Astrocyte (in vitro differentiated cells and primary cell): ENCODE data around the gene HNRNPL. TPM values are rescaled to one million over a fixed set of nuclear protein-coding genes. Genes with fewer than 3 reads are reported as not detected.
"Not testable (repeated sequence)": the region's sequence is repeated elsewhere in the genome, so short reads cannot be mapped to it uniquely, and the experiment has no call there.

ENCODE experiments used
- DNase-seq: peaks from one replicate; pipeline ENCODE4 v3.0.0-alpha.2; 2010; ENCODE audit warnings: low read depth
- FAIRE-seq: peaks from 2 replicates; lab custom pipeline; 2011; peaks lifted over from hg19 to GRCh38; lab: Jason Lieb, UNC
- H2AFZ ChIP-seq: 2 replicates; pipeline ENCODE4 v1.6.0; 2012; ENCODE audit warnings: low read depth, low read length, inconsistent platforms
- H3K27ac ChIP-seq: 2 replicates; pipeline ENCODE4 v1.5.1; 2011; ENCODE audit warnings: low read depth, low read length, inconsistent platforms
- H3K27me3 ChIP-seq: 2 replicates; pipeline ENCODE4 v1.6.0; 2011; ENCODE audit warnings: low read length, inconsistent platforms; ENCODE audit not compliant: insufficient read depth
- H3K36me3 ChIP-seq: 2 replicates; pipeline ENCODE4 v1.5.1; 2011; ENCODE audit warnings: low read length, inconsistent platforms; ENCODE audit not compliant: insufficient read depth
- H3K4me1 ChIP-seq: 2 replicates; pipeline ENCODE4 v1.5.1; 2011; ENCODE audit warnings: low read length, inconsistent platforms; ENCODE audit not compliant: insufficient read depth
- H3K4me2 ChIP-seq: 2 replicates; pipeline ENCODE4 v1.6.0; 2012; ENCODE audit warnings: low read length, inconsistent platforms
- H3K4me3 ChIP-seq: 2 replicates; pipeline ENCODE4 v1.5.1; 2011; ENCODE audit warnings: low read depth, mild to moderate bottlenecking, low read length, inconsistent platforms; ENCODE audit not compliant: insufficient read depth
- H3K79me2 ChIP-seq: 2 replicates; pipeline ENCODE4 v1.6.0; 2012; ENCODE audit warnings: mild to moderate bottlenecking, low read length, inconsistent platforms; ENCODE audit not compliant: insufficient read depth
- H3K9ac ChIP-seq: 2 replicates; pipeline ENCODE4 v1.6.0; 2012; ENCODE audit warnings: mild to moderate bottlenecking, low read length, inconsistent platforms
- H3K9me3 ChIP-seq: 2 replicates; pipeline ENCODE4 v1.5.1; 2012; ENCODE audit warnings: low read depth, mild to moderate bottlenecking, low read length, inconsistent platforms; ENCODE audit not compliant: insufficient read depth
- H4K20me1 ChIP-seq: 2 replicates; pipeline ENCODE4 v1.6.0; 2012; ENCODE audit warnings: low read length, inconsistent platforms; ENCODE audit not compliant: insufficient read depth
- H3K27ac Mint-ChIP-seq: one replicate; pipeline ENCODE4 v1.8.0; 2021; ENCODE audit warnings: mild to moderate bottlenecking, mixed read lengths; ENCODE audit not compliant: unreplicated experiment
- H3K27me3 Mint-ChIP-seq: one replicate; pipeline ENCODE4 v1.8.0; 2021; ENCODE audit warnings: low read depth, mixed read lengths; ENCODE audit not compliant: unreplicated experiment
- H3K36me3 Mint-ChIP-seq: one replicate; pipeline ENCODE4 v1.8.0; 2021; ENCODE audit warnings: low read depth, mixed read lengths; ENCODE audit not compliant: unreplicated experiment
- H3K4me1 Mint-ChIP-seq: one replicate; pipeline ENCODE4 v1.8.0; 2021; ENCODE audit warnings: low read depth, mixed read lengths; ENCODE audit not compliant: unreplicated experiment
- H3K4me3 Mint-ChIP-seq: one replicate; pipeline ENCODE4 v1.8.0; 2021; ENCODE audit warnings: mild to moderate bottlenecking, moderate library complexity, mixed read lengths; ENCODE audit not compliant: unreplicated experiment
- H3K9me3 Mint-ChIP-seq: one replicate; pipeline ENCODE4 v1.8.0; 2021; ENCODE audit warnings: mild to moderate bottlenecking, mixed read lengths; ENCODE audit not compliant: unreplicated experiment
- CTCF ChIP-seq: IDR thresholded peaks from 2 replicates; pipeline ENCODE4 v1.5.1; 2011; ENCODE audit warnings: low read depth, mild to moderate bottlenecking, inconsistent platforms, low read length, moderate library complexity; ENCODE audit not compliant: insufficient read depth
- EZH2 ChIP-seq: IDR thresholded peaks from 2 replicates; pipeline ENCODE4 v1.6.1; 2012; ENCODE audit warnings: mild to moderate bottlenecking, low read length, inconsistent platforms; ENCODE audit not compliant: insufficient read depth
- total RNA-seq: library from RNA; stranded (reverse); gene quantifications from 2 replicates; pipeline ENCODE4 v1.2.1, GENCODE V29; 2021

The HNRNPL gene
- total RNA-seq, 1 donor from 2014 or later, result 314 TPM

- Histone ChIP-seq H4K20me1 (no peaks in the 10 kb centered on the region), H3K4me1 (peaks cover 5% of the 10 kb centered on the region), H3K36me3 (no peaks in the 10 kb centered on the region), H3K79me2 (no peaks in the 10 kb centered on the region), H3K4me2 (no peak overlapping the region), H3K4me3 (no peak overlapping the region), H3K9me3 (no peaks in the 10 kb centered on the region), H3K27ac (no peak overlapping the region), H3K27me3 (no peaks in the 10 kb centered on the region), H2AFZ (no peak overlapping the region), H3K9ac (no peak overlapping the region)
- no peak overlapping the region for H3K27ac Mint-ChIP-seq
- H3K36me3 Mint-ChIP-seq, result no peaks in the 10 kb centered on the region
- no peaks in the 10 kb centered on the region for H3K9me3 Mint-ChIP-seq
- TF ChIP-seq EZH2 (no peak), CTCF (no peak)
- DNase-seq, result no peak
- no peak overlapping the region for H3K4me3 Mint-ChIP-seq
- no peaks in the 10 kb centered on the region for H3K27me3 Mint-ChIP-seq
- no peak for FAIRE-seq
- peaks cover 4% of the 10 kb centered on the region for H3K4me1 Mint-ChIP-seq
Measured at GRCh38 chr19:38861368-38861767, 11.6 kb upstream of the HNRNPL start.

GRCh38 chr19:38859631-38860204 is 9.9 kb upstream of the HNRNPL start:
- DNase-seq, H3K9me3 Mint-ChIP-seq, H3K27me3 Mint-ChIP-seq, H3K27me3 ChIP-seq, H3K4me2 ChIP-seq, H3K36me3 Mint-ChIP-seq, H3K4me1 Mint-ChIP-seq, FAIRE-seq, H4K20me1 ChIP-seq, H3K9ac ChIP-seq, H2AFZ ChIP-seq, H3K36me3 ChIP-seq, H3K4me3 ChIP-seq, H3K4me3 Mint-ChIP-seq, H3K27ac ChIP-seq, H3K9me3 ChIP-seq, H3K79me2 ChIP-seq, H3K4me1 ChIP-seq, H3K27ac Mint-ChIP-seq: not testable (repeated sequence)

- no peak overlapping the region for H3K4me3 Mint-ChIP-seq
- no peak overlapping the region for H3K27ac ChIP-seq
Measured at GRCh38 chr19:38856813-38857212, 7.0 kb upstream of the HNRNPL start.

GRCh38 chr19:38855751-38856150 is 6.0 kb upstream of the HNRNPL start:
- not testable (repeated sequence) for FAIRE-seq, H3K9me3 ChIP-seq, H3K9me3 Mint-ChIP-seq

More at GRCh38 chr19:38856813-38857212, 7.0 kb upstream of the HNRNPL start:
- Mint-ChIP-seq H3K27me3 (no peaks in the 10 kb centered on the region), H3K36me3 (no peaks in the 10 kb centered on the region), H3K4me1 (peaks cover 5% of the 10 kb centered on the region), H3K27ac (no peak overlapping the region), H3K9me3 (no peaks in the 10 kb centered on the region)
- no peaks in the 10 kb centered on the region for H3K79me2 ChIP-seq
- FAIRE-seq (no peak), DNase-seq (no peak)
- no peak overlapping the region for H3K4me3 ChIP-seq
- H3K9me3 ChIP-seq, result no peaks in the 10 kb centered on the region
- no peaks in the 10 kb centered on the region for H3K27me3 ChIP-seq
- H3K9ac ChIP-seq, result no peak overlapping the region
- no peak overlapping the region for H2AFZ ChIP-seq
- H3K4me2 ChIP-seq, result no peak overlapping the region
- no peak for TF ChIP-seq EZH2
- TF ChIP-seq CTCF, result no peak
- no peaks in the 10 kb centered on the region for H3K36me3 ChIP-seq
- H3K4me1 ChIP-seq, result peaks cover 7% of the 10 kb centered on the region
- no peaks in the 10 kb centered on the region for H4K20me1 ChIP-seq

GRCh38 chr19:38854961-38855360 is 5.2 kb upstream of the HNRNPL start:
- H3K4me3 ChIP-seq, H4K20me1 ChIP-seq, H3K9ac ChIP-seq, H3K27ac ChIP-seq, H3K27ac Mint-ChIP-seq, H3K27me3 ChIP-seq, H3K36me3 ChIP-seq, H3K9me3 Mint-ChIP-seq, H3K4me3 Mint-ChIP-seq, H3K4me2 ChIP-seq, H2AFZ ChIP-seq, H3K4me1 Mint-ChIP-seq, DNase-seq, H3K36me3 Mint-ChIP-seq, FAIRE-seq, H3K27me3 Mint-ChIP-seq, H3K9me3 ChIP-seq, H3K79me2 ChIP-seq: not testable (repeated sequence)
- H3K4me1 ChIP-seq, result peaks cover 18% of the 10 kb centered on the region

More at GRCh38 chr19:38855751-38856150, 6.0 kb upstream of the HNRNPL start:
- H3K4me3 Mint-ChIP-seq, H3K36me3 Mint-ChIP-seq, H3K36me3 ChIP-seq, H2AFZ ChIP-seq, H3K79me2 ChIP-seq, DNase-seq, H3K9ac ChIP-seq, H3K27me3 ChIP-seq, H3K4me1 Mint-ChIP-seq, H3K4me2 ChIP-seq, H3K27ac Mint-ChIP-seq, H3K27ac ChIP-seq, H3K27me3 Mint-ChIP-seq, H4K20me1 ChIP-seq, H3K4me3 ChIP-seq: not testable (repeated sequence)
- H3K4me1 ChIP-seq, result peaks cover 16% of the 10 kb centered on the region
